SK-N-SH treated with all-trans-retinoic acid at 6 μM for 48 hours (cell line): ENCODE data around the gene XNDC1N.
"Not testable (repeated sequence)": the region's sequence is repeated elsewhere in the genome, so short reads cannot be mapped to it uniquely, and the experiment has no call there.

Experiments used
- ATAC-seq: fragments of 200-7000 bp; cut with Tn5 transposase; 3 replicates; pipeline ENCODE4 v1.9.1; 2020; ENCODE audit warnings: mild to moderate bottlenecking, moderate library complexity
- CSDC2 ChIP-seq: fragments of 250-450 bp; sonication (Bioruptor Pico); IDR thresholded peaks from 2 replicates; pipeline ENCODE4 v1.5.0; 2020; ENCODE audit warnings: mild to moderate bottlenecking, moderate library complexity
- CSRNP3 ChIP-seq: fragments of 250-450 bp; sonication (Bioruptor Pico); IDR thresholded peaks from 2 replicates; pipeline ENCODE4 v1.5.1; 2021; ENCODE audit warnings: mild to moderate bottlenecking, moderate library complexity
- GLIS3 ChIP-seq: fragments of 250-450 bp; sonication (Bioruptor Pico); IDR thresholded peaks from 2 replicates; pipeline ENCODE4 v1.5.0; 2020; ENCODE audit warnings: mild to moderate bottlenecking, moderate library complexity
- OSR1 ChIP-seq: fragments of 250-450 bp; sonication (Bioruptor Pico); IDR thresholded peaks from 2 replicates; pipeline ENCODE4 v1.8.0; 2022; ENCODE audit warnings: moderate library complexity, mild to moderate bottlenecking, inconsistent platforms
- PPARA ChIP-seq: fragments of 250-450 bp; sonication (Bioruptor Pico); IDR thresholded peaks from 2 replicates; pipeline ENCODE4 v1.5.0; 2020; ENCODE audit warnings: mild to moderate bottlenecking, borderline replicate concordance
- RARB ChIP-seq: fragments of 250-450 bp; sonication (Bioruptor Pico); IDR thresholded peaks from 2 replicates; pipeline ENCODE4 v1.8.0; 2021; ENCODE audit warnings: mild to moderate bottlenecking, moderate library complexity
- ZC3H10 ChIP-seq: fragments of 250-450 bp; sonication (Bioruptor Pico); IDR thresholded peaks from 2 replicates; pipeline ENCODE4 v1.5.1; 2021; ENCODE audit warnings: mild to moderate bottlenecking, moderate library complexity
- ZFP3 ChIP-seq: fragments of 250-450 bp; sonication (Bioruptor Pico); IDR thresholded peaks from 2 replicates; pipeline ENCODE4 v1.5.0; 2020; ENCODE audit warnings: mild to moderate bottlenecking, moderate library complexity
- ZFP30 ChIP-seq: fragments of 450-650 bp; formaldehyde crosslinking; IDR thresholded peaks from 2 replicates; pipeline ENCODE4 v1.5.0; 2022; ENCODE audit warnings: mild to moderate bottlenecking, moderate library complexity
- ZNF565 ChIP-seq: fragments of 450-650 bp; formaldehyde crosslinking; conservative IDR thresholded peaks from 2 replicates; pipeline ENCODE4 v1.5.0; 2020; ENCODE audit warnings: low read depth, mild to moderate bottlenecking, moderate library complexity
- ZNF70 ChIP-seq: fragments of 450-650 bp; formaldehyde crosslinking; IDR thresholded peaks from 2 replicates; pipeline ENCODE4 v1.5.0; 2020; ENCODE audit warnings: mild to moderate bottlenecking, moderate library complexity
- ZNF8 ChIP-seq: fragments of 450-650 bp; formaldehyde crosslinking; IDR thresholded peaks from 2 replicates; pipeline ENCODE4 v1.5.0; 2020; ENCODE audit warnings: mild to moderate bottlenecking, moderate library complexity
- TF ChIP-seq, protein P1 (sequence below): fragments of 250-450 bp; sonication (Bioruptor Pico); IDR thresholded peaks from 2 replicates; pipeline ENCODE4 v1.5.1; 2020; ENCODE audit warnings: low read depth, mild to moderate bottlenecking, moderate library complexity

The XNDC1N gene

GRCh38 chr11:71908218-71908617 lies 20.2 kb downstream of the XNDC1N start:
- TF ChIP-seq ZNF8 (CRISPR knock-in tag) (no peak), ZNF70 (no peak), PPARA (CRISPR knock-in tag) (no peak), RARB (no peak), ZFP30 (CRISPR knock-in tag) (no peak), GLIS3 (CRISPR knock-in tag) (no peak), CSDC2 (CRISPR knock-in tag) (no peak), ZFP3 (CRISPR knock-in tag) (no peak), ZNF565 (CRISPR knock-in tag) (no peak), ZC3H10 (CRISPR knock-in tag) (no peak), CSRNP3 (no peak)
- TF ChIP-seq, protein P1, sequence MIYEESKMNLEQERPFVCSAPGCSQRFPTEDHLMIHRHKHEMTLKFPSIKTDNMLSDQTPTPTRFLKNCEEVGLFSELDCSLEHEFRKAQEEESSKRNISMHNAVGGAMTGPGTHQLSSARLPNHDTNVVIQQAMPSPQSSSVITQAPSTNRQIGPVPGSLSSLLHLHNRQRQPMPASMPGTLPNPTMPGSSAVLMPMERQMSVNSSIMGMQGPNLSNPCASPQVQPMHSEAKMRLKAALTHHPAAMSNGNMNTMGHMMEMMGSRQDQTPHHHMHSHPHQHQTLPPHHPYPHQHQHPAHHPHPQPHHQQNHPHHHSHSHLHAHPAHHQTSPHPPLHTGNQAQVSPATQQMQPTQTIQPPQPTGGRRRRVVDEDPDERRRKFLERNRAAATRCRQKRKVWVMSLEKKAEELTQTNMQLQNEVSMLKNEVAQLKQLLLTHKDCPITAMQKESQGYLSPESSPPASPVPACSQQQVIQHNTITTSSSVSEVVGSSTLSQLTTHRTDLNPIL (CRISPR knock-in tag) = no peak
- no peak for ATAC-seq

DNA sequence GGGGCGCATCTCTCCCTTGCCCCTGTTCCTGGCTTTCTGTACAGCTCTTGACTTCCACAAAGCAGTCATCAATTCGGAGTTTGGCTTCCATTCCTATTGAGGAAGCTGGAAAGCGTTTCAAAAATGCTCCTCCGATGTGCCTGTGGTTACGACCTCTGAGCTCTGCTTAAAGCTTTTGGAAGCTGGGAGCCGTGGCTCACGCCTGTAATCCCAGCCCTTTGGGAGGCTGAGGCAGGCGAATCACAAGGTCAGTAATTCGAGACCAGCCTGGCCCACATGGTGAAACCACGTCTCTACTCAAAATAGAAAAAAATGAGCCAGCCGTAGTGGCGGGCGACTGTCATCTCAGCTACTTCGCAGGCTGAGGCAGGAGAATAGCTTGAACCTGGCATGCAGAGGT lies 27.3 kb downstream of the XNDC1N start:
- ATAC-seq = not testable (repeated sequence)

DNA sequence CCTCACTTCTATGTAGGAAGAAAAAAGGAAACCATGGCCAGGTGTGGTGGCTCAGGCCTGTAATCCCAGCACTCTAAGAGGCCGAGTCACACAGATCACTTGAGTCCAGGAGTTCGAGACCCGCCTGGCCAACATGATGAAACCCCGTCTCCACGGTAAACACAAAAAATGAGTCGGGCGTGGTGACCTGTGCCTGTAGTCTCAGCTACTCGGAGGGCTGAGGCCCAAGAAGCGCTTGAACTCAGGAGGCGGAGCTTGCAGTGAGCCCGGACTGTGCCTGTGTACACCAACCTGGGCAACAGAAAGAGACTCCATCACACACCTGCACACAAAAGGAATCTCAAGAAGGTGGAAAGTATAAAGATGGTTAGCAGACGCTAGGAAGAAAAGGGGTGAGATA lies 32.4 kb downstream of the XNDC1N start:
- no peak for TF ChIP-seq RARB
- TF ChIP-seq CSRNP3 = no peak
- no peak for TF ChIP-seq ZFP30 (CRISPR knock-in tag)
- TF ChIP-seq CSDC2 (CRISPR knock-in tag) = no peak
- TF ChIP-seq GLIS3 (CRISPR knock-in tag) = no peak
- TF ChIP-seq ZFP3 (CRISPR knock-in tag) = no peak
- TF ChIP-seq OSR1 (CRISPR knock-in tag) = no peak
- ATAC-seq = no peak

GRCh38 chr11:71889181-71889872 lies 39.1 kb downstream of the XNDC1N start:
- ATAC-seq = not testable (repeated sequence)

DNA sequence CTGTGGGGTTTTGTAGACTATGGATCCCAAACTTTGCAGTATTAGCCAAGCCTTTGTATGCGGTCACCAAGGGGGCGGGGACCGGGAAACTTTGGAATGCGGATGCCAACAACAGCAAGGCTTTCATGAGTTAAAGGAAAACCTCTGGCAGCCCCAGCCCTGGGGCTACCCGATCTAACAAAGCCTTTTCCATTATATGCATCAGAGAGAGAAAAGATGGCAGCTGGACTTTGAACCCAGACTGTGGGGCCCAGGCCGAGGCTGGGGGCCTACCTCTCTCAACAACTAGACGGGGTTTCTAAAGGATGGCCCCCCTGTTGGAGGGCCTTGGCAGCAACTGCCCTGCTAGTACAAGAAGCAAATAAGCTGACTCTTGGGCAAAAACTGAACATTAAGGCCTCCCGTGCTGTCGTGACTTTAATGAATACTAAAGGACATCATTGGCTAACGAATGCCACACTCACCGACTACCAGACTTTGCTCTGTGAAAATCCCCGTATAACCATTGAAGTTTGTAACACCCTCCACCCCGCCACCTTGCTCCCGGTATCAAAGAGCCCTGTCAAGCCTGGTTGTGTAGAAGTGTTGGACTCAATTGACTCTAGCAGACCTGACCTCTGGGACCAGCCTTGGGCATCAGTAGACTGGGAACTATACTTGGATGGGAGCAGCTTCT lies 39.9 kb downstream of the XNDC1N start:
- not testable (repeated sequence) for ATAC-seq

DNA sequence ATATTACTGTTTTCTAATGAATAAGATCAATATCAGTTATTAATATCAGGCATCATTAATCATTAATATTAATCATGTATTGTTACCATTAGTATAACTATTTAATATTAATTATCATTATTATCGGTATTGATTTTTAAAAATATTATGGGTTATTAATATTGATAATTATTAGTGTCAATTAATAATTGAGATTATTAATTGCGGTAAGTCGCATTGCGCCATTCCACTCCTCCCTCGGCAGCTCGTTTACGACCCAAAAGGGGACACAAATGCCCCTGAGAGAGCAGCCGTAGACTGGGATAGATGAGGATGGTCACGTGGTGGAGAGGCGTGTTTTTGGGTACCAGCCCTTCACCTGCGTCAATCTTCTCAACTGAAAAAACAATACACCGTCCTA lies 42.6 kb downstream of the XNDC1N start:
- not testable (repeated sequence) for ATAC-seq
